ENCODE results near the gene ABCA7. TPM values are rescaled to one million over a fixed set of nuclear protein-coding genes. Genes with fewer than 3 reads are reported as not detected.
A peak's percentile ranks its signal among the peaks of the same experiment; 100 is the strongest.

The ABCA7 gene
- total RNA-seq, 1 experiment from 2014 or later = 40.3 TPM

- peaks cover 3% of the 10 kb centered on the region; the same call in 1 of the 2 replicates for H3K36me3 Mint-ChIP-seq
- DNase-seq (ENCODE audit: low spot score) = no peak
- ChIA-PET POLR2A (interaction anchor here (0.7 kb wide), 1 partner anchor 23 kb away, joined by 6 read pairs; no protein-coding TSS in a partner anchor), CTCF (interaction anchor here (0.9 to 2.1 kb wide), 5 partner anchors 19 to 151 kb away, joined by 3 to 6 read pairs (median 4); partner anchors contain the start of gene ARHGAP45)
- TF ChIP-seq ZNF396 (CRISPR knock-in tag; IDR thresholded peaks at IDR 0.05; ENCODE audit: borderline replicate concordance) = no peak
- TF ChIP-seq ZNF671 (CRISPR knock-in tag; IDR thresholded peaks at IDR 0.05) = no peak
- no peak for TF ChIP-seq STAT6 (CRISPR knock-in tag; conservative IDR thresholded peaks at IDR 0.05; ENCODE audit: low read depth)
- ATAC-seq = no peak
- no peak overlapping the region for H3K27ac Mint-ChIP-seq
- H3K4me3 Mint-ChIP-seq = peak overlapping the region; percentile 84
- H3K4me1 Mint-ChIP-seq = peaks cover 12% of the 10 kb centered on the region; the same call in 1 of the 2 replicates
- H3K9me3 Mint-ChIP-seq = no peaks in the 10 kb centered on the region
- no peaks in the 10 kb centered on the region for H3K27me3 Mint-ChIP-seq (ENCODE audit: low read depth)
Measured at GRCh38 chr19:1093330-1093729, 53.4 kb downstream of the ABCA7 start.

DNA sequence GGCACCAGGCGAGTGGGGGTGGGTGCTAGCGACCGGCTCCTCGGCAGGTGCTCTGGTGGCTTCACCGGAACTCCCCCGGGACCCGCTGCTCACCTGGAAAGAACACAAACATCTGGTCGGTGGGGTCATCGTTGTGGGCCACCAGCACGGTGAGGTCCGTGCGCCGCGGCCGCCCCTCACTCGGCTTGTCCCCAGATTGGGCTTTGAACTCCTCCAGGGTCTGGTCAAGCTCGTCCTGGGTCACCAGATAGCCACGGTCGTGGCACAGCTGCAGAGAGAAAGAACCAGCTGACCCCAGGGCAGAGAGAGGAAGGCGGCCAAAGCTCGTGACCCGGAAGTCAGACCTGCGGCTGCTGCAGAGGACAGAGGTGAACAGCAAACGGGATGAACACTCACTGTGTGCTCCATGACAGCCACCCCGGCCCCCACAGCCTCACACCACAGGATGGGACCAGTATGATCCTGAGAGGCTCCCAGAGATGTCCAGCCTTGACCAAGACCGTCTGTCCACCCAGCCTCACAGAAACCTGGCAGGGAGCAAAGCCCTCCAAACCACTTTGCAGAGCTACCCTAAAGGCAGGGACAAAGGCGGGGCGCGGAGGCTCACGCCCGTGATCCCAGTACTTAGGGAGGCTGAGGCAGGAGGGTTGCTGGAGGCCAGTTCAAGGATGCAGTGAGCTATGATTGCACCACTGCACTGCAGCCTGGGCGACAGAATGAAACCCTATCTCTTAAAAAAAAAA is 54.1 kb downstream of the ABCA7 start:
- ChIA-PET CTCF (interaction anchor here (0.9 to 2.1 kb wide), 7 partner anchors 10 to 150 kb away, joined by 3 to 7 read pairs (median 4); partner anchors contain the start of genes ARHGAP45 and GPX4), POLR2A (interaction anchor here (0.6 to 1.0 kb wide), 4 partner anchors 8 to 32 kb away, joined by 3 to 5 read pairs (median 4); partner anchors contain the start of gene GPX4)
- no peaks in the 10 kb centered on the region for H3K9me3 Mint-ChIP-seq
- DNase-seq (ENCODE audit: low spot score) (no peak), ATAC-seq (no peak)
- H3K4me3 Mint-ChIP-seq = peak overlapping the region; percentile 84
- no peak overlapping the region for H3K27ac Mint-ChIP-seq
- no peaks in the 10 kb centered on the region for H3K27me3 Mint-ChIP-seq (ENCODE audit: low read depth)
- H3K4me1 Mint-ChIP-seq = peaks cover 12% of the 10 kb centered on the region; the same call in 1 of the 2 replicates
- peaks cover 3% of the 10 kb centered on the region; the same call in 1 of the 2 replicates for H3K36me3 Mint-ChIP-seq
- TF ChIP-seq CTCF (IDR thresholded peaks at IDR 0.05) = no peak
- no peak for TF ChIP-seq ATF1 (CRISPR knock-in tag; IDR thresholded peaks at IDR 0.05)

GRCh38 chr19:1094655-1094977 is 54.7 kb downstream of the ABCA7 start:
- Mint-ChIP-seq H3K36me3 (peaks cover 3% of the 10 kb centered on the region; the same call in 1 of the 2 replicates), H3K9me3 (no peaks in the 10 kb centered on the region), H3K27me3 (ENCODE audit: low read depth) (no peaks in the 10 kb centered on the region), H3K4me1 (peaks cover 12% of the 10 kb centered on the region; the same call in 1 of the 2 replicates), H3K4me3 (peak overlapping the region; percentile 84), H3K27ac (no peak overlapping the region)
- no peak for ATAC-seq
- CTCF ChIA-PET = interaction anchor here (1.0 to 2.1 kb wide), 3 partner anchors 10 to 18 kb away, joined by 4 to 7 read pairs (median 6); partner anchors contain the start of gene GPX4
- TF ChIP-seq, protein P1, sequence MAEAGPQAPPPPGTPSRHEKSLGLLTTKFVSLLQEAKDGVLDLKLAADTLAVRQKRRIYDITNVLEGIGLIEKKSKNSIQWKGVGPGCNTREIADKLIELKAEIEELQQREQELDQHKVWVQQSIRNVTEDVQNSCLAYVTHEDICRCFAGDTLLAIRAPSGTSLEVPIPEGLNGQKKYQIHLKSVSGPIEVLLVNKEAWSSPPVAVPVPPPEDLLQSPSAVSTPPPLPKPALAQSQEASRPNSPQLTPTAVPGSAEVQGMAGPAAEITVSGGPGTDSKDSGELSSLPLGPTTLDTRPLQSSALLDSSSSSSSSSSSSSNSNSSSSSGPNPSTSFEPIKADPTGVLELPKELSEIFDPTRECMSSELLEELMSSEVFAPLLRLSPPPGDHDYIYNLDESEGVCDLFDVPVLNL (CRISPR knock-in tag; IDR thresholded peaks at IDR 0.05; ENCODE audit: borderline replicate concordance, low read depth) = peak; percentile 49; the same call in 1 of the 2 replicates
- no peak for TF ChIP-seq SP1 (CRISPR knock-in tag; conservative IDR thresholded peaks at IDR 0.05)
- TF ChIP-seq SOX15 (CRISPR knock-in tag; IDR thresholded peaks at IDR 0.05) = no peak
- 0 out of 2 replicates have a peak, but pooled peaks have one; percentile 38 for TF ChIP-seq ZBTB43 (CRISPR knock-in tag; IDR thresholded peaks at IDR 0.05)
- no peak for TF ChIP-seq ZNF232 (CRISPR knock-in tag; IDR thresholded peaks at IDR 0.05)
- TF ChIP-seq TEAD1 (CRISPR knock-in tag; IDR thresholded peaks at IDR 0.05) = no peak
- DNase-seq (ENCODE audit: low spot score) = no peak
- POLR2A ChIA-PET = interaction anchor here (0.6 to 1.0 kb wide), 3 partner anchors 9 to 32 kb away, joined by 3 to 5 read pairs (median 4); partner anchors contain the start of gene GPX4
